Muscle of leg (tissue), 16 donors: ENCODE measurements around the gene MED10. TPM values are rescaled to one million over a fixed set of nuclear protein-coding genes. Genes with fewer than 3 reads are reported as not detected.

Experiments
- DNase-seq: peaks from one replicate; pipeline ENCODE4 v3.0.0; 2013
- H3K27ac ChIP-seq: one replicate; pipeline ENCODE4 v1.5.1; 2013; ENCODE audit warnings: mild to moderate bottlenecking, low read length, control low read depth
- H3K27me3 ChIP-seq: one replicate; pipeline ENCODE4 v1.6.1; 2013; ENCODE audit warnings: low read length; ENCODE audit not compliant: control insufficient read depth, insufficient read depth
- H3K36me3 ChIP-seq: one replicate; pipeline ENCODE4 v1.6.1; 2013; ENCODE audit warnings: low read length; ENCODE audit not compliant: control insufficient read depth, insufficient read depth
- H3K4me1 ChIP-seq: one replicate; pipeline ENCODE4 v1.6.1; 2013; ENCODE audit warnings: low read length; ENCODE audit not compliant: control insufficient read depth, insufficient read depth
- H3K4me3 ChIP-seq: one replicate; pipeline ENCODE4 v1.5.1; 2013; ENCODE audit warnings: low read length, control low read depth
- H3K9me3 ChIP-seq: replicated peaks from 2 replicates; pipeline ENCODE4 v1.6.1; 2013; ENCODE audit warnings: low read depth, low read length; ENCODE audit not compliant: control insufficient read depth
- WGBS: methylation state at CpG from one replicate; pipeline ENCODE4 v1.1.5; 2013; ENCODE audit warnings: missing lambda C conversion rate; ENCODE audit not compliant: insufficient coverage; 5-methylcytosine and 5-hydroxymethylcytosine counted together
- long read RNA-seq, 11 donors: transcript quantifications; one replicate each; lab custom pipeline, GENCODE V29; 2026
- polyA plus RNA-seq, 8 donors: library from polyadenylated mRNA; unstranded; fragments of 120-200 nt; gene quantifications; one replicate each; pipeline versions ENCODE4 v1.2.1 to v1.2.3, GENCODE V29; 2013; ENCODE audit warnings: inconsistent platforms in 1 of 8, low replicate concordance in 1 of 8; ENCODE audit not compliant: insufficient read length in 8 of 8, insufficient read depth in 1 of 8
- total RNA-seq: library from RNA; stranded (reverse); fragments of 120-200 nt; gene quantifications from one replicate; pipeline ENCODE4 v1.2.4, GENCODE V29; 2013

MED10 gene, protein sequence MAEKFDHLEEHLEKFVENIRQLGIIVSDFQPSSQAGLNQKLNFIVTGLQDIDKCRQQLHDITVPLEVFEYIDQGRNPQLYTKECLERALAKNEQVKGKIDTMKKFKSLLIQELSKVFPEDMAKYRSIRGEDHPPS
- total RNA-seq (15.6 TPM), polyA plus RNA-seq (10 to 100 TPM; 32.4 to 41.4 (median 36.1) TPM)
- long read RNA-seq, donor 1, transcript MED10-201 (4 exons, 1,141 nt), result major isoform, 13 of 18 reads
- long read RNA-seq, donor 1, partial matches to known transcripts, result 5 of 18 reads
- long read RNA-seq, donor 1, other reads (novel, unspliced or antisense), result 0 of 18 reads
- long read RNA-seq, donor 2, partial matches to known transcripts, result 0 of 4 reads
- long read RNA-seq, donor 2, other reads (novel, unspliced or antisense), result 0 of 4 reads
- long read RNA-seq, donor 3, transcript MED10-201 (4 exons, 1,141 nt), result major isoform, 29 of 32 reads
- long read RNA-seq, donor 3, partial matches to known transcripts, result 0 of 32 reads
- long read RNA-seq, donor 3, other reads (novel, unspliced or antisense), result 0 of 32 reads
- long read RNA-seq, donor 4, transcript MED10-201 (4 exons, 1,141 nt), result major isoform, 20 of 23 reads
- long read RNA-seq, donor 4, partial matches to known transcripts, result 0 of 23 reads
- long read RNA-seq, donor 4, other reads (novel, unspliced or antisense), result 0 of 23 reads
- long read RNA-seq, donor 5, transcript MED10-201 (4 exons, 1,141 nt), result major isoform, 74 of 83 reads
- long read RNA-seq, donor 5, partial matches to known transcripts, result 8 of 83 reads
- long read RNA-seq, donor 5, other reads (novel, unspliced or antisense), result 0 of 83 reads
- long read RNA-seq, donor 6, transcript MED10-201 (4 exons, 1,141 nt), result major isoform, 37 of 51 reads
- long read RNA-seq, donor 6, partial matches to known transcripts, result 10 of 51 reads
- long read RNA-seq, donor 6, other reads (novel, unspliced or antisense), result 0 of 51 reads
- long read RNA-seq, donor 7, transcript MED10-201 (4 exons, 1,141 nt), result major isoform, 32 of 44 reads
- long read RNA-seq, donor 7, partial matches to known transcripts, result 8 of 44 reads
- long read RNA-seq, donor 7, other reads (novel, unspliced or antisense), result 0 of 44 reads
- long read RNA-seq, donor 8, transcript MED10-201 (4 exons, 1,141 nt), result major isoform, 30 of 31 reads
- long read RNA-seq, donor 8, partial matches to known transcripts, result 0 of 31 reads
- long read RNA-seq, donor 8, other reads (novel, unspliced or antisense), result 0 of 31 reads
- long read RNA-seq, donor 9, transcript MED10-201 (4 exons, 1,141 nt), result major isoform, 24 of 26 reads
- long read RNA-seq, donor 9, partial matches to known transcripts, result 0 of 26 reads
- long read RNA-seq, donor 9, other reads (novel, unspliced or antisense), result 0 of 26 reads
- long read RNA-seq, donor 10, transcript MED10-201 (4 exons, 1,141 nt), result major isoform, 29 of 35 reads
- long read RNA-seq, donor 10, transcript MED10-203 (2 exons, 648 nt), result minor isoform, 5 of 35 reads
- long read RNA-seq, donor 10, partial matches to known transcripts, result 0 of 35 reads
- long read RNA-seq, donor 10, other reads (novel, unspliced or antisense), result 0 of 35 reads
- long read RNA-seq, donor 11, transcript MED10-201 (4 exons, 1,141 nt), result major isoform, 28 of 46 reads
- long read RNA-seq, donor 11, partial matches to known transcripts, result 15 of 46 reads
- long read RNA-seq, donor 11, other reads (novel, unspliced or antisense), result 0 of 46 reads

DNA sequence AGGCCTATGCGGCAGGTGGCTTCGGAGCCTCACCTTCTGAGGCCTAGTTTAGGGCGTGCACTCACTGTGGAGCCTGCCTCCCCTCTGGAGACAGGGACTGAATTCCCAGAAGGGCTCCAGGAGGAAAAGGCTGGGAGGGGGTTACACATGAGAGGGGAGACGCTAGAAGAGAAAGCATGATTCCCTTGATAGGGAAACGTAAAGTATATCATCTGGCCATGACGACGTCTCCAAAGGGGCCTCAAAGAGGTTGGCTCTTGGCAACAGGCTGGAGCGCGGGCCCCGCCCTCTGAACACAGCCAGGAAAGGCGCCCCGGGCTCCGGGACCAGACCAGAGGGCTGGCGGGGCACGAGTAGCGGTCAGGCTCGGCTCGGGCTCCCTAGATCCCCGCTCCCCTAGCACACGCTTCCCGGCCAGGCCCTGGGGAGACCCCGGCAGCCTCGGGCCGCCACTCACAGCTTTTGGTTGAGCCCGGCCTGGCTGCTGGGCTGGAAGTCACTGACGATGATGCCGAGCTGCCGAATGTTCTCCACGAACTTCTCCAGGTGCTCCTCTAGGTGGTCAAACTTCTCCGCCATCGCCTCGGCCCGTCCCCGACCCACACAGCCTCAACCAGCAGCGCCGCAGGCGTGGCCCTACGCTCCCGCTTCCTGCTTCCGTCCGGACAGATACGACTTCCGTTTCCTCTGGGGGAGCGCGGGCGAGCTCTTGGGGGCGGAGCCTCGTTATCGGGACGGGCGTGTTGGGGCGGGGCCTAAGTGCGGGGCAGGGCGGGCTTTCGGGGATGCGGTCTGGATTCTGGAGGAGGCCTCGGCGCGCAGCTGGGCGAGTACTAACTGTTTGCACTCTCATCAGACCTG lies at the start of gene MED10:
MED10 (minus strand) TSS at position 643 of the 861 bp plus-strand sequence; CDS start at position 579, 64 bp downstream.
- Histone ChIP-seq H3K4me1 (peaks cover 13% of the 10 kb centered on the region), H3K9me3 (no peaks in the 10 kb centered on the region), H3K27ac (peak within 1 kb of the TSS; percentile 85), H3K4me3 (peak within 1 kb of the TSS; percentile 98), H3K36me3 (peaks cover 30% of the 10 kb centered on the region), H3K27me3 (no peaks in the 10 kb centered on the region)
- WGBS, result 0% methylated on average over 45 of the region's 60 CpGs
- peak; percentile 97 for DNase-seq

DNA sequence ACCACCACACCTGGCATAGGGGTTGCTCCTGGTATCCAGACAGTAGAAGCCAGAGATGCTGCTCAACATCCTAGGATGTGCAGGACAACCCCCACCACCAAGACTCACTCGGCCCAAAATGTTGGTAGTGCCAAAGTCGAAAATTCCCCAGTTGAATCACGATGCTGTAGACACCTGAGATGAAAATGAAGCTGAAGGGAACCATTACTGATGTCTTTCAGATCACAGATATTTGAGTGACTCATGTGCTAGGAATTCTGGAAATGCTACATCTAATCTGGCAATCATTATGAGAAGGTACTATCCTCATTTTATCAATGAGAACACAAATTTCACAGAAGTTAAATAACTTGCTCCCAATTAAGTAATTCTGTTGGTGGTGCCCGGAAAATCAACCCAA lies 49.3 kb upstream of the MED10 start:
- no peaks in the 10 kb centered on the region for H3K9me3 ChIP-seq
- WGBS, result 83% methylated on average over 3 of the region's 4 CpGs
- H3K4me1 ChIP-seq, result no peaks in the 10 kb centered on the region

DNA sequence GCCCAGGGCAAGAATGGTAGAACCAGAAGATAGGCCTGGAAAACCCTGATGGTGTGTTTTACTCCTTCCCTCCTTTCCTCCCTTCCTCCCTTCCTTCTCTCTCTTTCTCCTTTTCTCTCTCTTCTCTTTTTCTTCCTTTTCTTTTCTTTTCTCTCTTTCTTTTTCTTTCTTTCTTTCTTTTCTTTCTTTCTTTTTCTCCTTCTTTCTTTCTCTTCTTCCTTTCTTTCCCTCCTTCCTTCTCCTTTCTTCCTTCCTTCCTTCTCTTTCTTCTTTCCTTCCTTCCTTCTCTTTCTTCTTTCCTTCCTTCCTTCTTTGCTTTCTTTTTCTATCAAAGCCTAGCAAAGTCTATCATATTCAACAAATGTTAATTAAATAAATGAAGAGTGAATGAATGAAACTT lies 46.4 kb upstream of the MED10 start:
- no peaks in the 10 kb centered on the region for H3K4me1 ChIP-seq
- no peak for DNase-seq
- H3K27ac ChIP-seq, result no peak overlapping the region
- H3K9me3 ChIP-seq, result no peaks in the 10 kb centered on the region
- no peaks in the 10 kb centered on the region for H3K27me3 ChIP-seq
- H3K36me3 ChIP-seq, result no peaks in the 10 kb centered on the region
- H3K4me3 ChIP-seq, result no peak overlapping the region

More for the DNA sequence above, 49.3 kb upstream of the MED10 start:
- no peak for DNase-seq
- H3K4me3 ChIP-seq, result no peak overlapping the region
- H3K27ac ChIP-seq, result no peak overlapping the region
- H3K36me3 ChIP-seq, result no peaks in the 10 kb centered on the region
- H3K27me3 ChIP-seq, result peaks cover 3% of the 10 kb centered on the region

DNA sequence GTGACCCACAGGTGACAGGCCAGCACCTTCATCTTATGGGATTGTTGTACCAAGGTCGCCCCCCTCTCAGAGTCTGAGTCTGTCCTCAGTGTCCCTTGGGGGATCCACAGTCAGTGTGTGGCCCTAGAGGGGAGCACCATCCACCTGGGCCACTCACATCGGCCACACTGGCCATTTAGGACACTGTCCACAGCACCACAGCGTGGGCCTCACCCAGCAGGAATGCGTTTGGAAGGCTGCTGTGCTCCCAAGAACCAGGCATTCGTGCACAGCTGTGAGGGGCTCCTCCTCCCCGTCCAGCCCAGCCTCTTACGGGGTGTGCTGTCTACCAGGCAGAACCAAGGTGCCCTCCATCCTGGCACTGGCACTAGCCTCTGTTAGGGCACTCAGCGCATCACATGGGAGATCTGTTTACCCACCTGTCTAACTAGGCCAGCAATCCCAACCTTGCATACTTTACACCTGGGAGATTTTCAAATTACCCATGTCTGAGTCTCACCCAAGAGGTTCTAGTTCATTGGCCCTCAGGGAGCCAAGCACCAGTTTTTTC lies 45.8 kb upstream of the MED10 start:
- Histone ChIP-seq H3K9me3 (no peaks in the 10 kb centered on the region), H3K27ac (no peak overlapping the region), H3K36me3 (no peaks in the 10 kb centered on the region), H3K27me3 (no peaks in the 10 kb centered on the region), H3K4me1 (no peaks in the 10 kb centered on the region), H3K4me3 (no peak overlapping the region)
- no peak for DNase-seq
- 66% methylated on average over 8 of the region's 8 CpGs for WGBS

DNA sequence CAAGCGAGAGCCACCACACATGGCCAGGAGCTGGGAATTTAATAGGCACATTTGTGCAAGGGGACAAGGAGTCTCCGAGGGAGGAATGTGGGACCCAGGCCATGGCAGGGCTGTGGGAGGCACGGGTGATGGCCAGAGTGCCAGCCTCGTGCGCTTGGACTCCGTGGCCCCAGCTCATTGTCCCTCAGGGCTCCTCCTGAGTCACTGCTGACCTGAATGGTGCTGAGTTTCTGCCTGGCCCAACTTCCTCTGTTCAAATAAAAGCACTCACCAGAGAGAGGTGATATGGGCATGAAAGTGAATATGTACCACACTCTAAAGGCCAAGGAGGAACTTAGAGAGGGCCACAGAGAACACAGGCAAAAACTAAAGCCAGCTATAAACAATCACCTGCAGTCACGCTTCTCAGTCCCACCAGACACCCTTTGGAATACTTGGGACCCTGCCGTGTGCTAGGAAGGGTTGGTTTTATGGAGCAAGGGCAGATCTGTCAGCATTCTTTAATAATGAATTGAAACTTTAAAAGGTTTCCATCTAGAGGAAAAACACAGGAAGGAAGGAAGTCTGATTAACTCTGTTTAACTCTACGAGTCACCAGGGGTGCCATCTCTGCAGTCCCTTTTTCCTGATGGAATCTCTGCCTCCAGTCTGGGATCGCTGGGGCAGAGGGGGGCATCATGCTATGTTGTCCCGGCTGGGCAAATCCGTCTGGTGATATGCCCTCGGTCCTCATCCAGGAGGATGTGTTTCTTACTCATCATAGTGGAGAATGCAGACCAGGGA lies 45.2 kb upstream of the MED10 start:
- 97% methylated on average over 5 of the region's 13 CpGs for WGBS
- no peak for DNase-seq
- no peak overlapping the region for H3K27ac ChIP-seq

DNA sequence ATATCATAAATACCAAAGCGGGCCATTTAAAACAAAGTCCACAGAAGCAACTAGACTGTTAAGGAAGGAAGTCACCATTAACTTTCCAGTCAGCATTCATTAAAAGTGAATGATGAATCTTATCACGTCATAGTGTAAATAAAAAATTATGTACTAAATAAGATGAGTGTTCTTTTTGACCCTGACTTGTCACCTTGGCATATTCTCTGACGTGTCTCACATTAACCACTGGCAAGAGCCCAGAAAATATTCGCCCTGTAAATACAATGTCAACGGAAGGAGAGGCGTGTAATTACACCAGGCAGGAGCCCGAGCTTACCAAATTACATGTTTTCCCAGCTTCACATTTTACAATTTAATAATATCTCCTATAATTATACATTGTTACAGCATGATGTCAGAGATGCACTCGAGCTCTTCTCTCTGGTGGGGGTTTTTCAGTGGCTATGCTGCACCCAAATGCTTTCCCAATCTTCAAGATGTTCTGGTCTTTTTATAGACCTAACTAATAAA lies 41.0 kb upstream of the MED10 start:
- Histone ChIP-seq H3K27ac (no peak overlapping the region), H3K4me1 (peaks cover 2% of the 10 kb centered on the region), H3K9me3 (no peaks in the 10 kb centered on the region), H3K36me3 (no peaks in the 10 kb centered on the region), H3K27me3 (no peaks in the 10 kb centered on the region), H3K4me3 (no peak overlapping the region)
- DNase-seq, result peak; percentile 11
- 68% methylated on average over 3 of the region's 8 CpGs for WGBS

More for the DNA sequence above, 45.2 kb upstream of the MED10 start:
- Histone ChIP-seq H3K36me3 (no peaks in the 10 kb centered on the region), H3K27me3 (no peaks in the 10 kb centered on the region), H3K4me1 (peaks cover 2% of the 10 kb centered on the region), H3K4me3 (no peak overlapping the region), H3K9me3 (no peaks in the 10 kb centered on the region)

DNA sequence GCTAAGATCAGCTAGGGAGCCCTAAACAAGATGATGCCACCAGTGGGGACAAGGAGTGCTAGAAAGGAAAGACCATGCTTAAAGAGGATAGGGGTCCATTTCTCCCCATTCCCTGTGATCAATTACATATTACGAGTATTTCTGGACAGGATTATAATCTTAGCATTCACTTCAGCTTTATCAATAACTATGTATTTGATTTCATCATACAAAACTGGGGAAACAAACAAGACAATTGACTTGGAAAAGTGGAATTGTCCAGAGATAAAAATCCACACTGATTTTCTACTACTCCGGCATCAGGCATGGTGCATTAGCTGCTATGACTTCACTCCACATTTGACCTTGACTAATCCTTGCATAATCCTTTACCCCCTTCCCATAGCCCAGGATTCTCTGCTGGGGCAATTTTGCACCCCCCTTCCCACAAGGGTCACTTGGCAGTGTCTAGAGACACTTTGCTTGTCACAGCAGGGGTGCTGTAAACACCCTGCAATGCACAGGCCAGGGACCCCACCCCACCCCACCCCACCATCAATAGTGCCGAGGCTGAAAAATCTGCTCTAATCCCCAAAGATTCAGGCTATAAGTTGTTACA lies 40.4 kb upstream of the MED10 start:
- Histone ChIP-seq H3K27ac (no peak overlapping the region), H3K4me1 (peaks cover 2% of the 10 kb centered on the region), H3K4me3 (no peak overlapping the region), H3K27me3 (no peaks in the 10 kb centered on the region), H3K9me3 (no peaks in the 10 kb centered on the region), H3K36me3 (no peaks in the 10 kb centered on the region)
- 100% methylated on average over 1 of the region's 3 CpGs for WGBS
- DNase-seq, result peak; percentile 6

DNA sequence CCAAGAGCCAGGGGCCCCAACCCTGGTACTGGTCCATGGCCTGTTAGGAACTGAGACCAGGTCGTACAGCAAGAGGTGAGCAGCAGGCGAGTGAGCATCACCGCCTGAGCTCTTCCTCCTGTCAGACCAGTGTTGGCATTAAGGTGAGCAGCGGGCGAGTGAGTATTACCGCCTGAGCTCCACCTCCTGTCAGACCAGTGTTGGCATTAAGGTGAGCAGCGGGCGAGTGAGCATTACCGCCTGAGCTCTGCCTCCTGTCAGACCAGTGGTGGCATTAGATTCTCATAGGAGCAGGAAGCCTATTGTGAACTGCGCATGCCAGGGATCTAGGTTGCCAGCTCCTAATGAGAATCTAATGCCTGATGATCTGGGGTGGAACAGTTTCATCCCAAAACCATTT lies 39.3 kb upstream of the MED10 start:
- H3K4me1 ChIP-seq, result peaks cover 2% of the 10 kb centered on the region
- no peak overlapping the region for H3K4me3 ChIP-seq
- DNase-seq, result no peak
- H3K27me3 ChIP-seq, result peaks cover 3% of the 10 kb centered on the region
- no peaks in the 10 kb centered on the region for H3K36me3 ChIP-seq
- no peak overlapping the region for H3K27ac ChIP-seq
- H3K9me3 ChIP-seq, result no peaks in the 10 kb centered on the region
- WGBS, result 94% methylated on average over 6 of the region's 10 CpGs
